Lower leg skin (tissue), 4 donors: ENCODE data around the gene MAT1A. TPM values are rescaled to one million over a fixed set of nuclear protein-coding genes. Genes with fewer than 3 reads are reported as not detected.
"Not testable (repeated sequence)": the region's sequence is repeated elsewhere in the genome, so short reads cannot be mapped to it uniquely, and the experiment has no call there.

Experiments
- DNase-seq, 2 donors: peaks; one replicate each; pipeline ENCODE4 v3.0.0-alpha.2; 2019; ENCODE audit warnings: low spot score in 2 of 2
- H3K4me3 ChIP-seq: fragments of 200-600 bp; sonication (generic); 2 replicates; pipeline ENCODE4 v1.5.1; 2017; ENCODE audit warnings: mild to moderate bottlenecking, low read depth; ENCODE audit not compliant: poor library complexity, severe bottlenecking
- POLR2A ChIP-seq, 2 donors: fragments of 450-650 bp; IDR thresholded peaks; one replicate each; pipeline ENCODE4 v1.6.1; 2016 to 2017; ENCODE audit warnings: antibody characterized with exemption in 2 of 2, mild to moderate bottlenecking in 1 of 2, moderate library complexity in 1 of 2
- WGBS, 2 donors: methylation state at CpG; one replicate each; pipeline ENCODE4 v1.1.5; 2018; 5-methylcytosine and 5-hydroxymethylcytosine counted together
- intact Hi-C: fragments of 100-400 bp; cut with DNase I; formaldehyde crosslinking; loops from one replicate; pipeline ENCODE4 v1.15.0; 2023; ENCODE audit warnings: low total_unique reads
- total RNA-seq, 4 donors: library from RNA; depleted of rRNA; stranded (reverse); fragments of >200 nt; gene quantifications; one replicate each; pipeline ENCODE4 v1.1.0, GENCODE V29; 2016
- TF ChIP-seq, protein P1 (sequence below), 3 donors: fragments of 450-650 bp; IDR thresholded peaks; one replicate each; pipeline ENCODE4 v1.5.1; 2016; ENCODE audit warnings: antibody characterized with exemption in 3 of 3, mild to moderate bottlenecking in 3 of 3, moderate library complexity in 2 of 3

Gene MAT1A
- total RNA-seq, 4 donors from 2014 or later: 4.6 to 12.1 (median 6.6) TPM

DNA sequence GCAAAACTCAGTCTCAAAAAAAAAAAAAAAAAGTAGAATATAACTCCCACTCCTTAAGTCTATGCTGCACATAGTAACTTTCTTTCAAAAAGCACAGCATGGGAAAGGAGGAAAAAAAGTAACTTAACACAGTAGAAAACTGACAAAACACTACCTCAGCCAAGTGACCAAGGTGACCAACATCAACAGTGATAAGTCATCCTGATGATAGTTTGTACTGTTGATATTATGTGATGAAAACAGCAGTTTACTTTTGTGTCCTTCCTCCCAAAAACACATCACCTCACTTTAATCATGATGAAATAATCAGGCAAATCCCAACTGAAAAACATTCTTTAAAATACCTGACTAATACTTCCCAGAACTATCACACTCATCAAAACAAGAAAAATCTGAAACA, 29.3 kb upstream of the MAT1A start:
- H3K4me3 ChIP-seq: no peak overlapping the region
- DNase-seq: no peak
- TF ChIP-seq, protein P1, sequence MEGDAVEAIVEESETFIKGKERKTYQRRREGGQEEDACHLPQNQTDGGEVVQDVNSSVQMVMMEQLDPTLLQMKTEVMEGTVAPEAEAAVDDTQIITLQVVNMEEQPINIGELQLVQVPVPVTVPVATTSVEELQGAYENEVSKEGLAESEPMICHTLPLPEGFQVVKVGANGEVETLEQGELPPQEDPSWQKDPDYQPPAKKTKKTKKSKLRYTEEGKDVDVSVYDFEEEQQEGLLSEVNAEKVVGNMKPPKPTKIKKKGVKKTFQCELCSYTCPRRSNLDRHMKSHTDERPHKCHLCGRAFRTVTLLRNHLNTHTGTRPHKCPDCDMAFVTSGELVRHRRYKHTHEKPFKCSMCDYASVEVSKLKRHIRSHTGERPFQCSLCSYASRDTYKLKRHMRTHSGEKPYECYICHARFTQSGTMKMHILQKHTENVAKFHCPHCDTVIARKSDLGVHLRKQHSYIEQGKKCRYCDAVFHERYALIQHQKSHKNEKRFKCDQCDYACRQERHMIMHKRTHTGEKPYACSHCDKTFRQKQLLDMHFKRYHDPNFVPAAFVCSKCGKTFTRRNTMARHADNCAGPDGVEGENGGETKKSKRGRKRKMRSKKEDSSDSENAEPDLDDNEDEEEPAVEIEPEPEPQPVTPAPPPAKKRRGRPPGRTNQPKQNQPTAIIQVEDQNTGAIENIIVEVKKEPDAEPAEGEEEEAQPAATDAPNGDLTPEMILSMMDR (IDR thresholded peaks at IDR 0.05): no peak
- no peak for TF ChIP-seq POLR2A (IDR thresholded peaks at IDR 0.05)
- intact Hi-C loops: no loop called here

DNA sequence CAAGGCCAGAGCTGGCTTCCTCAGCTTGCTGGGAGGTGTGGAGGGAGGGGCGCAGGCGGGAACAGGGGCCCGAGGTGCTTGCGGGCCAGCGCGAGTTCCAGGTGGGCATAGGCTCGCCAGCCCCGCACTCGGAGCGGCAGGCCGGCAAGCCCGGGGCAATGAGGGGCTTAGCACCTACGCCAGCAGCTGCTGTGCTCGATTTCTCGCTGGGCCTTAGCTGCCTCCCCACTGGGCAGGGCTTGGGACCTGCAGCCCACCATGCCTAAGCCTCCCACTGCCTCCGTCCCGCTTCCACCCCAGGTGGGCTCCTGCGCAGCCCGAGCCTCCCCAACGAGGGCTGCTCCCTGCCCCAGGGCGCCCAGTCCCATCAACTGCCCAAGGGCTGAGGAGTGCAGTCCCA, 25.9 kb upstream of the MAT1A start:
- DNase-seq: no peak
- intact Hi-C loops: no loop called here
- no peak overlapping the region for H3K4me3 ChIP-seq
- TF ChIP-seq, protein P1 (IDR thresholded peaks at IDR 0.05): no peak
- no peak for TF ChIP-seq POLR2A (IDR thresholded peaks at IDR 0.05)
- WGBS, 2 donors: 95 to 98% methylated on average over 15 to 17 of the region's 21 CpGs

DNA sequence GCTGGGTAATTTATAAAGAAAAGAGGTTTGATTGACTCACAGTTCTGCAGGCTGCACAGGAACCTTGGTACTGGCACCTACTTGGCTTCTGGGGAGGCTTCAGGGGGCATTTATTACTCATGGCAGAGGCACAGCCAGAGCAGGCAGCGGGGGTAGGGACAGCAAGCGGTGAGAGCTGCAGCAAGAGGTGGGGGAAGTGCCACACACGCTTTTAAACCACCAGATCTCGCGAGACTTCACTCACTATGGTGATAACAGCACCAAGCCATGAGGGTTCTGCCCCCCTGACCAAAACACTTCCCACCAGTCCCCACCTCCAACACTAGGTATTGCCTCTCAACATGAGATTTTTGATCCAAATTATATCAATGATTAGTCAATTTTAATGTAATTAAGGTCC, 24.1 kb upstream of the MAT1A start:
- intact Hi-C loops: no loop called here
- DNase-seq: no peak
- 75 to 87% methylated on average over 5 of the region's 5 CpGs for WGBS, 2 donors

DNA sequence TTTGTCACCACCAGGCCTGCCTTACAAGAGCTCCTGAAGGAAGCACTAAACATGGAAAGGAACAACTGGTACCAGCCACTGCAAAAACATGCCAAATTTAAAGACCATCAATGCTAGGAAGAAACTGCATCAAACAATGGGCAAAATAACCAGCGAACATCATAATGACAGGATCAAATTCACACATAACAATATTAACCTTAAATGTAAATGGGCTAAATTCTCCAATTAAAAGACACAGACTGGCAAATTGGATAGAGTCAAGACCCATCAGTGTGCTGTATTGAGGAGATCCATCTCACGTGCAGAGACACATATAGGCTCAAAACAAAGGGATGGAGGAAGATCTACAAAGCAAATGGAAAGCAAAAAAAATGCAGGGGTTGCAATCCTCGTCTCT, 16.5 kb upstream of the MAT1A start:
- intact Hi-C loops, DNase-seq, H3K4me3 ChIP-seq: not testable (repeated sequence)
- whole genome bisulfite sequencing, 2 donors: 87 to 89% methylated on average over 3 of the region's 3 CpGs

More for the DNA sequence above, 24.1 kb upstream of the MAT1A start:
- TF ChIP-seq, protein P1 (IDR thresholded peaks at IDR 0.05): no peak
- H3K4me3 ChIP-seq: no peak overlapping the region

DNA sequence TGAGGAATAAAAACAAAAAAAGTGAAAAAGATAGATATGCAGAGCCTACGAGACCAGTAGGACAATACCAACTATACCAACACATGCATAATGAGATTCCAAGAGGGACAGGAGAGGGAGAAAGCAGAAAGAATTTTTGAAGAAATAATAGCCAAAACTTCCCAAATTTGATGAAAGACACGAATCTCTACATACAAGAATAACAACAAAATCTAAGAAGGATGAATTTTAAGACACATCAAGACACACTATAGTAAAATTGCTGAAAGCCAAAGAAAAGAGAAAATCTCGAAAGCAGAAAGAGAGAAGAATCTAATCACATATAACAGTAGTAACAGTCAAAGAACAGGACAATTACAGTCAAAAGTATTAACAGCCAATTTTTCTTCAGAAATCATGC, 7.5 kb upstream of the MAT1A start:
- no peak for TF ChIP-seq POLR2A (IDR thresholded peaks at IDR 0.05)
- TF ChIP-seq, protein P1 (IDR thresholded peaks at IDR 0.05): no peak
- DNase-seq: no peak
- no peak overlapping the region for H3K4me3 ChIP-seq
- 81% methylated on average over 3 of the region's 3 CpGs for WGBS, 2 donors
- intact Hi-C loops: no loop called here

DNA sequence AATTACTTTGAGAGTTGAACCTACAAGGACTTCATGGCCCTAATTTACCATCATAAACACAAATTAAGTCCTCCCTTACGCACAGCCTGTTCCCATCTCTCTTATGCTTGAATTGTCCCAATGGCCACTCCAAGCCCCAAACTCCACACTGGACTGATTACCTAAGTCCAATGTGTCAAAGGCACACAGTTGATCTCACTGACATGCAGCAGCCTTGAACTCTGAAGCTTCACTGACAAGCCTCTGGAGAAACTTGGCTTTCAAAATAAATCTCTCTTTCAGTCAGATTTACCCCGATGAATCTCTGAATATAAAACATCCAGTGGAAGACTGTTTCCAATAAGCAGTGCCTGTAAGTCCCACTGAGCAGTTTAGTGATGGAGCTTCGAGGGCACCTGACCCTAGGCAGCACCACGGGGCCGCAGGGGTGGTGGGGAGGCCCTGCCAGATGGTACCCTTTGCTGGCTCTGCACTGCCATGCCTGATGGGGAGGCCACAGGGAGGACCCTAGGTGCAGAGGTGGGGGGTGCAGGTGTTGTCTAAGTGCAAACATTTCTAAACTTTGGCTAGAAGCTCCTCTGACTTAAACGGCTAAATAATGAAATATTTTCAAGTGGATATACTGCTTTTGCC, 3.3 kb upstream of the MAT1A start:
- intact Hi-C loops: no loop called here
- no peak for DNase-seq
- H3K4me3 ChIP-seq: no peak overlapping the region
- WGBS, 2 donors: 80 to 86% methylated on average over 6 of the region's 6 CpGs
- TF ChIP-seq, protein P1 (IDR thresholded peaks at IDR 0.05): no peak
- TF ChIP-seq POLR2A (IDR thresholded peaks at IDR 0.05): no peak
